D721Med (cell line): Measurements from ENCODE around the gene MAJIN.

ENCODE experiments used
- DNase-seq: peaks from one replicate; pipeline ENCODE4 v3.0.0; 2011; ENCODE audit warnings: low spot score; ENCODE audit not compliant: insufficient read length
- FAIRE-seq: peaks from 2 replicates; lab custom pipeline; 2011; peaks lifted over from hg19 to GRCh38; lab: Jason Lieb, UNC
- TF ChIP-seq, protein P1 (sequence below): IDR thresholded peaks from 2 replicates; pipeline ENCODE4 v1.5.1; 2012; ENCODE audit warnings: mild to moderate bottlenecking, control low read depth; ENCODE audit not compliant: insufficient read depth; ENCODE audit errors: missing control alignments

The MAJIN gene

GRCh38 chr11:64947208-64947814 is 24.6 kb downstream of the MAJIN start:
- no peak for FAIRE-seq

DNA sequence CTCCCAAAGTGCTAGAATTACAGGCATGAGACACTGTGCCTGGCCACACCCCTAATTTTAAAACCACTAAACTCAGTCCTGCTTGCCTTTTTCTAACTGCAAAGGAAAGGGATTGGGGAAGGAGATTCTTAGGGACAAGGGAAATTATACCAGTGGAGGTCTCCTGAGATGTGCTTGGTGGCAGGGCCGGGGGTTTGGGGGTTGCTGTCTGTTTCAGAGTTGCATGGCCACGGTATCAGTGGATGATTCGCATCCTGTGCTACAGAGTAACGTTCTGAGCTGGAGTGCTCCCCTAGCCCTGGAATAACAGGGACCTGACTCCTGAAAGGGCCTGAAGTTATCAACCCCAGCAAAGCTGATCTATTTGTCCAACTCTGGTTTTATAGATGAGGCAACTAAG is 35.4 kb downstream of the MAJIN start:
- DNase-seq, result no peak
- TF ChIP-seq, protein P1, sequence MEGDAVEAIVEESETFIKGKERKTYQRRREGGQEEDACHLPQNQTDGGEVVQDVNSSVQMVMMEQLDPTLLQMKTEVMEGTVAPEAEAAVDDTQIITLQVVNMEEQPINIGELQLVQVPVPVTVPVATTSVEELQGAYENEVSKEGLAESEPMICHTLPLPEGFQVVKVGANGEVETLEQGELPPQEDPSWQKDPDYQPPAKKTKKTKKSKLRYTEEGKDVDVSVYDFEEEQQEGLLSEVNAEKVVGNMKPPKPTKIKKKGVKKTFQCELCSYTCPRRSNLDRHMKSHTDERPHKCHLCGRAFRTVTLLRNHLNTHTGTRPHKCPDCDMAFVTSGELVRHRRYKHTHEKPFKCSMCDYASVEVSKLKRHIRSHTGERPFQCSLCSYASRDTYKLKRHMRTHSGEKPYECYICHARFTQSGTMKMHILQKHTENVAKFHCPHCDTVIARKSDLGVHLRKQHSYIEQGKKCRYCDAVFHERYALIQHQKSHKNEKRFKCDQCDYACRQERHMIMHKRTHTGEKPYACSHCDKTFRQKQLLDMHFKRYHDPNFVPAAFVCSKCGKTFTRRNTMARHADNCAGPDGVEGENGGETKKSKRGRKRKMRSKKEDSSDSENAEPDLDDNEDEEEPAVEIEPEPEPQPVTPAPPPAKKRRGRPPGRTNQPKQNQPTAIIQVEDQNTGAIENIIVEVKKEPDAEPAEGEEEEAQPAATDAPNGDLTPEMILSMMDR, result no peak
- no peak for FAIRE-seq

More at GRCh38 chr11:64947208-64947814, 24.6 kb downstream of the MAJIN start:
- DNase-seq, result no peak
- TF ChIP-seq, protein P1, result no peak

DNA sequence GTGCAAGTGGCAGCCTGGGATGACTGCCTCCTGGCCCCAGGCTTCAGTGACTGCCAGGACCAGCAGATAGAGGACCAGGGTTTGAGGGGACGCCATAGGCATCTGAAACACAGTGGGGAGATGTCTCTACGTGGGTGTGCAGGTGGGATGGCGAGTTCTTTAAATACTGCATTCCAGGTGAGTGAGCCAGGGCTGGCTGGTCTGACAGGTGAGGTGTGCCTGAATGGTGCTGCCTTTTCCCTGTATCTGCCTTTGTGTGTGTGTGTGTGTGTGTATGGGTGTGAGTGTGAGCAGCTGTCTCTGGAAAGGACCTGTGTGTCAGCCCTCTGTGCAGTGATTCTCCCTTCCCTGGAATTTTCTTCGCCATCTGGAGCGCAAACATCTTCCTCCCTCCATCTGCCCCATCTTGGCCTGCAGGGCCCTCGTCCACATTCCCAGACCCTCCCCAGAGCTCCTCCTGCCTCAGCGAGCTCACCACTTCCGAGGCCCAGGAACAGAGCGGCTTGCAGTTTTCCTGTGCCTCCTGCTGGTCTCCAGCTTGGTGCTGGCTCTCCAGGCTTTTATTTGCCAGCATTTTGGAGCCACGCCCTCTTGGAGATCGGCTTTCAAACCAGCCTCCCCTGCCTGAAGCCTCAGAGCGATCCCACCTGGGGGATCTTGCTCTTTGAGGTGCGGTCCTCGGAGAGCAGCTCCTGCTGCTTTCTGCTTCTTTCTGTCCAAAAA is 36.4 kb downstream of the MAJIN start, which contains the start of gene GPHA2:
TSS of gene GPHA2 (minus strand) at position 535 of the 723 bp plus-strand sequence. CDS start at position 102, 433 bp downstream.
- FAIRE-seq, result no peak
- DNase-seq, result no peak
- TF ChIP-seq, protein P1, result no peak

GRCh38 chr11:64934682-64935358 is 37.1 kb downstream of the MAJIN start:
- TF ChIP-seq, protein P1, result no peak
- DNase-seq, result no peak
- FAIRE-seq, result no peak

DNA sequence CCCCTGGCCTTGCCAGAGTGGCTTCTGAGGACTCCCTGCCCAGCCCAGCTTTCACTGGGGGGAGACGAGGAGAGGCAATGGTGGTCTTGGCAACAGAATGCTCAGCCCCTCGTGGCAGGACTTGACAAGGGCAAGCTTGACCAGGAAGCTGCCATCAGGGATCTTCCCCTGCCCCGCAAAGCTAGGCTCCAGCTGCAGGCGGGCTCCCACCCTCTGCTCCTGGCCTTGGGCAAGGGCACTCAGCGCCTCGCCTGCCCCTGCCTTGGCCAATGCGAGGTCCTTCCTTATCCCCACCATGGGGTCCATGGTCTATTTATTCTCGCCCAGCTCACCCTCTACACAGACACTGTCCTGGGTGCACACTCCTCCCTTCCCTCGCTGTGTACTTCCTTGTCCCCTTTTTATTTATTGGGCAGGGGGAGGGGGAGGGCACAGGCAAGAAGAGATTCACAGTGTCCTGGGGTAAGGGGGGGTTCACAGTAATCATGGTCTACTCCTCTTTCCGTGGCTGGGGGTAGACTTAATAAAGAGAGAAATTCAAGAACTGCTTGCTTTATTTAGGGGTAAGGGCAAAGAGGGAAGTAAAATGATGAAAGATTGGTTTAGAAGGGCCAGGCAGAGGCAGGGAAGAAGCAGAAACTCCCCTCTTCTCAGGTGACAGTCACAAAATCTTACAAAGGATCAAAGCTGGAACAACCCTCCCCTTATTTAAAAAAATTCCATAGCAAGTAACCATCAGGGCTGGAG is 37.8 kb downstream of the MAJIN start:
- TF ChIP-seq, protein P1, result no peak

DNA sequence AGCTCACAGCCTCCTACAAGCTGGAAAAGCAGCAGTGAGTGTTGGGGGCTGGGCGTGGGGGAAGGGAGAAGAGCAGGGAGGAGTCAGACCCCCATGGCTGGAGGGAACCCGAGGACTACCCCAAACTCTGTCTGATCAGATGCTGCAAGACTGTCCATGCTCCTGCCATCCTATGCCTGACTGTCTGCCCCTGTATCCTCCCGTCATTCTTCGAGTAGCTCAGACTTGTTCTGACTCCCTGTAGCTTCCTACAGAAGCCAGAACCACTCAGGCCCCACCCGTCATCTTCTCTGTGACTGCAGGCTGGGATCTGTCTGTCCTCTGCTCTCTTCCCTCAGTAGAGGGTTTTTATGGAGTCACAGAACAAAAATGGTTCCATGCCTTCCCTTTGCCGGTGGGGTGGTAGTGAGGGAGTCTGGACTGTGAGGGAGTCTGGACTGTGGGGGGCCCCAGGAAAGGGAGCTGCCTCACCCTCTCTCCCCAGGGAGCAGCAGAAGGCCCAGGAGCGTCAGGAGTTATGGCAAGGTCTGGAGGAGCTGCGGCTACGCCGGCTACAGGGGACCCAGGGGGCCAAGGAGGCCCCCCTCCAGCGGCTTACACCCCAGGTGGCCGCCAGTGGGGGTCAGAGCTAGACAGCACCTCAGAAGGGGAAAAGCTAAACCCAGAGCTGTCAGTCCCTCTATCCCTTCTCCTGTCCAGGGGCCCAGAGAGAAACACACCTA is 38.5 kb downstream of the MAJIN start:
- no peak for FAIRE-seq

More for the DNA sequence above, 37.8 kb downstream of the MAJIN start:
- DNase-seq, result no peak
- no peak for FAIRE-seq

More for the DNA sequence above, 38.5 kb downstream of the MAJIN start:
- no peak for DNase-seq
- TF ChIP-seq, protein P1, result no peak
